DOHH2 (cell line): Measurements from ENCODE around the gene E2F2.

Experiments
- H3F3A ChIP-seq: fragments of 200-600 bp; sonication (generic), shearing (Covaris generic); 2 replicates; pipeline ENCODE4 v1.6.0; 2016; ENCODE audit warnings: antibody characterized with exemption, mild to moderate bottlenecking; ENCODE audit not compliant: control insufficient read depth, insufficient read depth
- H3K27ac ChIP-seq: fragments of 200-600 bp; sonication (generic); 2 replicates; pipeline ENCODE4 v1.5.1; 2014; ENCODE audit warnings: low read depth, mild to moderate bottlenecking, low read length, moderate library complexity
- H3K27me3 ChIP-seq: fragments of 200-600 bp; sonication (generic); 2 replicates; pipeline ENCODE4 v1.6.1; 2014; ENCODE audit warnings: mild to moderate bottlenecking, low read length, mixed read lengths; ENCODE audit not compliant: control insufficient read depth
- H3K36me3 ChIP-seq: fragments of 200-600 bp; sonication (generic); 2 replicates; pipeline ENCODE4 v1.6.1; 2014; ENCODE audit warnings: mild to moderate bottlenecking, low read length, moderate library complexity, mixed read lengths; ENCODE audit not compliant: control insufficient read depth
- H3K4me1 ChIP-seq: fragments of 200-600 bp; sonication (generic); 2 replicates; pipeline ENCODE4 v1.6.1; 2014; ENCODE audit warnings: mild to moderate bottlenecking, low read length, mixed read lengths; ENCODE audit not compliant: control insufficient read depth
- H3K4me2 ChIP-seq: fragments of 200-600 bp; sonication (generic); 2 replicates; pipeline ENCODE4 v1.6.0; 2014; ENCODE audit warnings: mild to moderate bottlenecking, low read length, moderate library complexity
- H3K4me3 ChIP-seq: fragments of 200-600 bp; sonication (generic); 2 replicates; pipeline ENCODE4 v1.5.1; 2014; ENCODE audit warnings: mild to moderate bottlenecking, low read length, mixed read lengths
- H3K79me2 ChIP-seq: fragments of 200-600 bp; sonication (generic); 2 replicates; pipeline ENCODE4 v1.6.1; 2014; ENCODE audit warnings: mild to moderate bottlenecking, low read length, mixed read lengths; ENCODE audit not compliant: control insufficient read depth
- H3K9me2 ChIP-seq: fragments of 200-600 bp; sonication (generic); replicated peaks from 2 replicates; pipeline ENCODE4 v1.6.1; 2014; ENCODE audit warnings: mild to moderate bottlenecking, low read length, mixed read lengths; ENCODE audit not compliant: control insufficient read depth
- H3K9me3 ChIP-seq: fragments of 200-600 bp; sonication (generic); 2 replicates; pipeline ENCODE4 v1.6.1; 2014; ENCODE audit warnings: antibody characterized with exemption, low read length, mixed read lengths; ENCODE audit not compliant: control insufficient read depth, insufficient read depth
- H4K20me1 ChIP-seq: fragments of 200-600 bp; sonication (generic); 2 replicates; pipeline ENCODE4 v1.6.0; 2014; ENCODE audit warnings: low read depth, mild to moderate bottlenecking, antibody characterized with exemption, low read length, moderate library complexity; ENCODE audit not compliant: control insufficient read depth, insufficient read depth
- CTCF ChIP-seq: fragments of 200-600 bp; sonication (generic); IDR thresholded peaks from one replicate; pipeline ENCODE4 v1.5.1; 2014; ENCODE audit warnings: antibody characterized with exemption, mild to moderate bottlenecking, low read depth, low read length; ENCODE audit not compliant: poor library complexity, severe bottlenecking
- EZH2phosphoT487 ChIP-seq: fragments of 200-600 bp; sonication (generic); IDR thresholded peaks from 2 replicates; pipeline ENCODE4 v1.6.1; 2017; ENCODE audit warnings: borderline replicate concordance, mild to moderate bottlenecking, antibody characterized with exemption, low read length, moderate library complexity, mixed read lengths

Gene E2F2

DNA sequence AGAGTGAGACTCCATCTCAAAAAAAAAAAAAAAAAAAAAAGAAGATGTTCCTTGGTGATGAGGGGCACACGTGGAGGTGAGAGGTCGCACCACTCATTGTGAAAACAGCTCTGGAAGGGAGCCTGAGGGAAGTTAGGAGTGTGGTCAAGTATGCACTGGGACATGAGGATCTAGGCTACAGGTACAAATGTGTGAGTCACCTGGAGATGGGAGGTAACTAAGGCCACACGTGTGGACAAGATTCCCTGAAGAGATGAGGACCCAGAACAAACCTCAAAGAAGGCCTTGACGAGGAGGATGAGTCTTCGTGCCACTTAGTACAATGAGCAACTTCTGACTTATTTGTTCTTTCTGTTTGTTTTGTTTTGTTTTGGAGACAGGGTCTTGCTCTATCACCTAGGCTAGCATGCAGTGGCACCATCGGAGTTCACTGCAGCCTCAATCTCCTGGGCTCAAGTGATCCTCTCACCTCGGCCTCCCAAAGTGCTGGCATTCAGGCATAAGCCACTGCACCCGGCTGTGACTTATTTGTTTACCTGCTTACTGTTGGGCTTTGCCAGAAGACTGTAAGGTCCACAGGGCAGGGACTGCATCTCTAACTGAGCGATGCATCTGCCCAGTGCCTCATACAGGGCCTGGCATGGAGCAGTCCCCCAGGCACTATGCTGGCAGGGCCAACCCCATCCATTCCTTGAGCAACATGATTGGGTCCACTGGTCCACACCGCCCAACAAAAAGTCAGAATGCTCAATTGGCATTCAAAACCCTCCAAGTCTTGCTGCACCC is 53.5 kb downstream of the E2F2 start:
- H3K9me3 ChIP-seq = no peaks in the 10 kb centered on the region
- H3K9me2 ChIP-seq = no peaks in the 10 kb centered on the region
- no peak overlapping the region for H3K4me3 ChIP-seq
- H3K79me2 ChIP-seq = peaks cover 57% of the 10 kb centered on the region
- H3K27ac ChIP-seq = no peak overlapping the region
- H3K4me2 ChIP-seq = no peak overlapping the region
- H3K36me3 ChIP-seq = peaks cover 3% of the 10 kb centered on the region; the same call in 1 of the 2 replicates
- no peaks in the 10 kb centered on the region; the same call in 1 of the 2 replicates for H3F3A ChIP-seq
- no peak for TF ChIP-seq CTCF
- TF ChIP-seq EZH2phosphoT487 = no peak
- no peaks in the 10 kb centered on the region for H3K27me3 ChIP-seq
- H3K4me1 ChIP-seq = peaks cover 36% of the 10 kb centered on the region
- no peaks in the 10 kb centered on the region for H4K20me1 ChIP-seq

DNA sequence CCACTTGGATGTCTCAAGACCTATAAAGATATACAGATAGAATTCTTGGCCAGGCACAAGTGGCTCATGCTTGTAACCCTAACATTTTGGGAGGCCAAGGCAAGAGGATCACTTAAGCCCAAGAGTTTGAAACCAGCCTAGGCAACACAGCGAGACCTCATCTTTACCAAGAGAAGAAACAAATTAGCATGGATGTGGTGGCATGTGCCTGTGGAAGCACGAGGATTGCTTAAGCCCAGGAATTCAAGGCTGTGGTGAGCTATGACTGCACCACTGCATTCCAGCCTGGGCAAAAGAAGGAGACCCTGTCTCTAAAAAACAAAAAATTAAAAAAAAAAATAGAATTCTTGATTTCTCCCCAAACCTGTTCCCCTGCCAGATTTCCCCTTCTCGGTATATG is 55.4 kb downstream of the E2F2 start:
- Histone ChIP-seq H3K36me3 (peaks cover 3% of the 10 kb centered on the region; the same call in 1 of the 2 replicates), H3K4me3 (no peak overlapping the region), H3K27me3 (no peaks in the 10 kb centered on the region), H3K4me2 (no peak overlapping the region), H3F3A (no peaks in the 10 kb centered on the region), H3K27ac (no peak overlapping the region), H3K79me2 (peaks cover 44% of the 10 kb centered on the region), H3K9me2 (no peaks in the 10 kb centered on the region), H3K9me3 (no peaks in the 10 kb centered on the region), H3K4me1 (peaks cover 20% of the 10 kb centered on the region), H4K20me1 (no peaks in the 10 kb centered on the region)
- TF ChIP-seq CTCF (no peak), EZH2phosphoT487 (no peak)

- Histone ChIP-seq H3K9me2 (no peaks in the 10 kb centered on the region), H3F3A (no peaks in the 10 kb centered on the region), H3K79me2 (peaks cover 39% of the 10 kb centered on the region), H3K9me3 (no peaks in the 10 kb centered on the region), H3K4me3 (no peak overlapping the region), H3K27ac (no peak overlapping the region), H3K4me2 (no peak overlapping the region), H3K4me1 (peaks cover 15% of the 10 kb centered on the region), H3K36me3 (peaks cover under 1% of the 10 kb centered on the region; the same call in 1 of the 2 replicates), H3K27me3 (no peaks in the 10 kb centered on the region), H4K20me1 (no peaks in the 10 kb centered on the region)
- TF ChIP-seq CTCF = no peak
- TF ChIP-seq EZH2phosphoT487 = no peak
Measured at GRCh38 chr1:23475134-23475628, 55.9 kb downstream of the E2F2 start.
